Neural cell (in vitro differentiated cells): Measurements from ENCODE around the gene RAB6D.
"Not testable (repeated sequence)": the region's sequence is repeated elsewhere in the genome, so short reads cannot be mapped to it uniquely, and the experiment has no call there.

Experiments
- EP300 ChIP-seq: fragments of 450-650 bp; conservative IDR thresholded peaks from 2 replicates; pipeline ENCODE4 v1.6.1; 2014; ENCODE audit warnings: antibody characterized with exemption, mild to moderate bottlenecking, moderate library complexity; ENCODE audit not compliant: poor library complexity, severe bottlenecking
- EZH2 ChIP-seq: fragments of 200-600, 300-800 bp; shearing (Covaris generic), sonication (generic); IDR thresholded peaks from 2 replicates; pipeline ENCODE4 v1.6.1; 2014; ENCODE audit warnings: antibody characterized with exemption, low read length, borderline replicate concordance, mild to moderate bottlenecking; ENCODE audit not compliant: insufficient read depth, poor library complexity, severe bottlenecking
- POLR2AphosphoS5 ChIP-seq: IDR thresholded peaks from 2 replicates; pipeline ENCODE4 v1.6.1; 2012
- RAD21 ChIP-seq: fragments of 450-650 bp; conservative IDR thresholded peaks from 2 replicates; pipeline ENCODE4 v1.6.1; 2014; ENCODE audit warnings: antibody characterized with exemption, mild to moderate bottlenecking, moderate library complexity
- TF ChIP-seq, protein P1 (sequence below): fragments of 450-650 bp; IDR thresholded peaks from 2 replicates; pipeline ENCODE4 v1.5.1; 2014; ENCODE audit warnings: antibody characterized with exemption, mild to moderate bottlenecking, moderate library complexity; ENCODE audit not compliant: poor library complexity, severe bottlenecking

DNA sequence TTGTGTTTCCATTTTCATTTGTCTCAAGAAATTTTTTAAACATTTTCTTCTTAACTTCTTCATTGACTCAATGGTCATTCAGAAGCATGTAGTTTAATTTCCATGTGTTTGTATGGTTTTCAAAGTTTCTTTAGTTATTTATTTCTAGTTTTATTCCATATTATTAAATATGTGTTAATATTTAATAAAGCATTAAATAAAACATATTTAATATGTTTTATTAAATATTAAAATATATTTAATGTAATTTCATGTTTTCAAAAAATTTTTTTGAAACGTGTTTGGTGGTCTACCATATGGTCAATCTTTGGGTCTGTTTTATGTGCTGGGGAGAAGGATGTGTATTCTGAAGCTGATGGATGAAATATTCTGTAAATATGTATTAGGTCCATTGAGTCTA is 32.2 kb upstream of the RAB6D start:
- TF ChIP-seq, protein P1, sequence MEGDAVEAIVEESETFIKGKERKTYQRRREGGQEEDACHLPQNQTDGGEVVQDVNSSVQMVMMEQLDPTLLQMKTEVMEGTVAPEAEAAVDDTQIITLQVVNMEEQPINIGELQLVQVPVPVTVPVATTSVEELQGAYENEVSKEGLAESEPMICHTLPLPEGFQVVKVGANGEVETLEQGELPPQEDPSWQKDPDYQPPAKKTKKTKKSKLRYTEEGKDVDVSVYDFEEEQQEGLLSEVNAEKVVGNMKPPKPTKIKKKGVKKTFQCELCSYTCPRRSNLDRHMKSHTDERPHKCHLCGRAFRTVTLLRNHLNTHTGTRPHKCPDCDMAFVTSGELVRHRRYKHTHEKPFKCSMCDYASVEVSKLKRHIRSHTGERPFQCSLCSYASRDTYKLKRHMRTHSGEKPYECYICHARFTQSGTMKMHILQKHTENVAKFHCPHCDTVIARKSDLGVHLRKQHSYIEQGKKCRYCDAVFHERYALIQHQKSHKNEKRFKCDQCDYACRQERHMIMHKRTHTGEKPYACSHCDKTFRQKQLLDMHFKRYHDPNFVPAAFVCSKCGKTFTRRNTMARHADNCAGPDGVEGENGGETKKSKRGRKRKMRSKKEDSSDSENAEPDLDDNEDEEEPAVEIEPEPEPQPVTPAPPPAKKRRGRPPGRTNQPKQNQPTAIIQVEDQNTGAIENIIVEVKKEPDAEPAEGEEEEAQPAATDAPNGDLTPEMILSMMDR, result not testable (repeated sequence)
- TF ChIP-seq POLR2AphosphoS5, RAD21, EZH2, EP300: not testable (repeated sequence)
